Gastrocnemius medialis (tissue), 4 donors: ENCODE data around the gene GCN1.

Source experiments
- POLR2A ChIP-seq, 2 donors: fragments of 450-650 bp; IDR thresholded peaks; one replicate each; pipeline ENCODE4 v1.6.1; 2017; ENCODE audit warnings: antibody characterized with exemption in 2 of 2, mild to moderate bottlenecking in 2 of 2, moderate library complexity in 2 of 2
- TF ChIP-seq, protein P1 (sequence below), 5 experiments: fragments of 450-650 bp in 3 of 5; fragments of 200-600 bp in 2 of 5; sonication (generic) in 2 of 5; IDR thresholded peaks in 4 of 5; conservative IDR thresholded peaks in 1 of 5; 1 replicate in 4 of 5; 2 replicates in 1 of 5; pipeline ENCODE4 v1.5.1; 2016 to 2019; ENCODE audit warnings: antibody characterized with exemption in 5 of 5, mild to moderate bottlenecking in 3 of 5, moderate library complexity in 3 of 5

DNA sequence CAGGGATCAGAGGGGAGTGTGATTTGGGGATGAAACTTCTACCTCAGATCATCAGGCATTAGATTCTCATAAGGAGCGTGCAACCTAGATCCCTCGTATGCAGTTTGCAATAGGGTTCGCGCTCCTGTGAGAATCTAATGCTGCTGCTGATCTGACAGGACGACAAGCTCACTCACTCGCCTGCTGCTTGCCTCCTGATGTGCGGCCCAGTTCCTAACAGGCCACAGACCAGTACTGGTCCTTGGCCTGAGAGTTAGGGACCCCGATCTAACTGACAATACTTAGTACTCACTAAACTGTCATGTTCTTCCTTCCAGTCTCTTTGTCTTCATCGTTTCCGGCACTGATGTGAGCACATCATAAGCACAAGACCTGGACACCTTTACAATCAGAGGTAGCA lies 11.7 kb upstream of the GCN1 start:
- no peak for TF ChIP-seq POLR2A (IDR thresholded peaks at IDR 0.05)
- TF ChIP-seq, protein P1, sequence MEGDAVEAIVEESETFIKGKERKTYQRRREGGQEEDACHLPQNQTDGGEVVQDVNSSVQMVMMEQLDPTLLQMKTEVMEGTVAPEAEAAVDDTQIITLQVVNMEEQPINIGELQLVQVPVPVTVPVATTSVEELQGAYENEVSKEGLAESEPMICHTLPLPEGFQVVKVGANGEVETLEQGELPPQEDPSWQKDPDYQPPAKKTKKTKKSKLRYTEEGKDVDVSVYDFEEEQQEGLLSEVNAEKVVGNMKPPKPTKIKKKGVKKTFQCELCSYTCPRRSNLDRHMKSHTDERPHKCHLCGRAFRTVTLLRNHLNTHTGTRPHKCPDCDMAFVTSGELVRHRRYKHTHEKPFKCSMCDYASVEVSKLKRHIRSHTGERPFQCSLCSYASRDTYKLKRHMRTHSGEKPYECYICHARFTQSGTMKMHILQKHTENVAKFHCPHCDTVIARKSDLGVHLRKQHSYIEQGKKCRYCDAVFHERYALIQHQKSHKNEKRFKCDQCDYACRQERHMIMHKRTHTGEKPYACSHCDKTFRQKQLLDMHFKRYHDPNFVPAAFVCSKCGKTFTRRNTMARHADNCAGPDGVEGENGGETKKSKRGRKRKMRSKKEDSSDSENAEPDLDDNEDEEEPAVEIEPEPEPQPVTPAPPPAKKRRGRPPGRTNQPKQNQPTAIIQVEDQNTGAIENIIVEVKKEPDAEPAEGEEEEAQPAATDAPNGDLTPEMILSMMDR (IDR thresholded peaks at IDR 0.05 in 4 of 5, conservative IDR thresholded peaks at IDR 0.05 in 1 of 5): no peak
